ENCODE results near the gene ARHGEF6.

Gene ARHGEF6

GRCh38 chrX:136738049-136738729, 42.5 kb downstream of the ARHGEF6 start:
- in situ Hi-C loops (cut with MboI; ENCODE audit: low sequenced_read_pairs, unreplicated experiment), result no loop called here
- no peak for TF ChIP-seq CTCF (IDR thresholded peaks at IDR 0.05; ENCODE audit: borderline replicate concordance, control extremely low read depth, extremely low read depth, insufficient read depth, missing control alignments)
- no peak for DNase-seq (ENCODE audit: low spot score)

GRCh38 chrX:136736690-136737089, 44.0 kb downstream of the ARHGEF6 start:
- TF ChIP-seq CTCF (IDR thresholded peaks at IDR 0.05; ENCODE audit: borderline replicate concordance, control extremely low read depth, extremely low read depth, insufficient read depth, missing control alignments), result no peak
- no peak for DNase-seq (ENCODE audit: low spot score)
- in situ Hi-C loops (cut with MboI; ENCODE audit: low sequenced_read_pairs, unreplicated experiment), result no loop called here

DNA sequence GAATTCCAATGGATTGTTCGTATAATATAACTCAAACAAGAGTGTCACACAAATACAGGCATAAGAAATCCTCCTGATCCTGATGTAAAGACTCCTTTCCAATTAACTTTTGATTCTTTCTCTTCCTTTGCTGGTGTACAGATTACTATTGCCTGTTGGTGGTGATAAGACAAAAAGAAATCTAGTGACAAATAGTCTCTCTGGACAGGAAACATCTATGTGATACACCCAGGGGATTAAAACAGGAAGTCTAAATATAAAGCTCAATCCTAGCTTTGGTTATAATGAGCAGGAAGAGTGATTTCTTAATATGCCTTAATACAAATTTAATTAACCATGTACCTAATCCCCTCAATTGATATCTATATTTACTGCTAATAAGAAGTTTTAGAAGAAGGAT, 45.1 kb downstream of the ARHGEF6 start:
- no peak for TF ChIP-seq CTCF (IDR thresholded peaks at IDR 0.05; ENCODE audit: borderline replicate concordance, control extremely low read depth, extremely low read depth, insufficient read depth, missing control alignments)
- in situ Hi-C loops (cut with MboI; ENCODE audit: low sequenced_read_pairs, unreplicated experiment), result no loop called here
- DNase-seq (ENCODE audit: low spot score), result no peak

DNA sequence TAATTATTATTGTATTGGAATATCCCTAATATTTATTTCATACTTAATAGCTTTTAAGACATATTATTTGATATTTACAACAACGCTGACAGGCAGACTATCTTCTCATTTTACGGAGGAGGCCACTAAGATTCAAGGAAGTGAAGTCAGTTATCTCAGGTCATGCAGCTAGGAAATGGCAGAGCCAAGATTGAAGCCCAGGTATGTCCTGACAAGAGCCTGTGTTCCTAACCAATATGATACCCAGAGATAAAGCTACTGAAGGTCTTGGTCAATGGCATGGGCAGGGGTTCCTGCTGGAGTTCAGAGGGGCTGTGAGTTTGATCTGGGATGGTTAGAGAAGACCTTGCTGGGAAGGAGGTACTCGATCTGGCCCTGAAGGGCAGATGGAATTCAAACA, 47.1 kb downstream of the ARHGEF6 start:
- in situ Hi-C loops (cut with MboI; ENCODE audit: low sequenced_read_pairs, unreplicated experiment), result no loop called here
- no peak for TF ChIP-seq CTCF (IDR thresholded peaks at IDR 0.05; ENCODE audit: borderline replicate concordance, control extremely low read depth, extremely low read depth, insufficient read depth, missing control alignments)
- DNase-seq (ENCODE audit: low spot score), result no peak

DNA sequence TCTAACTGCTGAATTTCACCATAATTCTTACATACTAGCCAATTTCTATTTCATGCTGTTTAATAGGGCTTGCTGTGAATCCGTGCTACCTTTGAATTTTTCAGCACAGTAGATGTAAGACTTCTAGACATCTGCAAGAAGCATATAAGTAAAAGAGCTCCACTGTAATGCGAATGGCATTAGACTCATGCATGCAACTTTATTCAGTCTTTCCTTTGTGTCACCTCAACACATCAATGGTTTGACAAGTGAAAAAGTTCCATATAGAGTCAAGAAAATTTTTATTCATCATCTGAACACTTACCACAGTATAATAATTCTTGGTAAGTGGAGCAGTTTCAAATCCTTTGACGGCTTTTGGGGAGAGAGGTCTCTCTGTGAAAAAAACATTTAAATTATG, 48.9 kb downstream of the ARHGEF6 start:
- in situ Hi-C loops (cut with MboI; ENCODE audit: low sequenced_read_pairs, unreplicated experiment), result no loop called here
- no peak for TF ChIP-seq CTCF (IDR thresholded peaks at IDR 0.05; ENCODE audit: borderline replicate concordance, control extremely low read depth, extremely low read depth, insufficient read depth, missing control alignments)
- DNase-seq (ENCODE audit: low spot score), result no peak

DNA sequence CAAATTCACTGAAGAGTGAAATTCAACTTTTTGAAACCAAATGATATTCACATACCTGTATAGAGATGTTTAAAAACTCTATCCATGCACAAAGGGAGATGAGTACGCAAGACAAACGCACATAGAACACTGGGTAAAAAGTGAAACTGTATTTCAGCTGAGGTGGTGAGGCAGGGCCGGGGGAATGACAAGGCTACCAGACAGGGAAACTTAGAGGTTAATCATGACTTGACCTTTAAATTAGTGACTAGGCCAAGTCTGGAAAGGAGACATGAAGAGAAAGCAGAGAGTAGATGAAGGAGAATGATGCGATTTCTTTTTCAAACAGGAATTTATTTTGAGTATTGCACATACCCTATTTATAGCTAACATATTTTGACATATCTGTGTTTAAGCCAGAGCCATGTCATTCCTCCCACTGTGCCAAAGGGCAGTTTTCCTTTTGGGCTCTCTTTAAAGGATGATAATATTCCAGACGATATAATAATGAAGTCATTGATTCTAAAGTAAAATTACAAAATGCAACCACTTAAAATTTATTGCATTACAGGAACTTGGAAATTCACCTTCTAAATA, 49.4 kb downstream of the ARHGEF6 start:
- in situ Hi-C loops (cut with MboI; ENCODE audit: low sequenced_read_pairs, unreplicated experiment), result no loop called here
- TF ChIP-seq CTCF (IDR thresholded peaks at IDR 0.05; ENCODE audit: borderline replicate concordance, control extremely low read depth, extremely low read depth, insufficient read depth, missing control alignments), result no peak
- no peak for DNase-seq (ENCODE audit: low spot score)
